Activated T-cell treated with anti-CD3 and anti-CD28 coated beads, Interleukin-2, amount 50 U/mL, for 24 hours (primary cell): Measurements from ENCODE around the gene TP73.

Experiments
- DNase-seq: peaks from one replicate; pipeline ENCODE4 v3.0.0-alpha.2; 2020
- H3K27ac Mint-ChIP-seq: 2 replicates; pipeline ENCODE4 v1.8.0; 2020; ENCODE audit warnings: mild to moderate bottlenecking, mixed read lengths
- H3K27me3 Mint-ChIP-seq: 2 replicates; pipeline ENCODE4 v1.8.0; 2020; ENCODE audit warnings: mixed read lengths
- H3K36me3 Mint-ChIP-seq: 2 replicates; pipeline ENCODE4 v1.8.0; 2020; ENCODE audit warnings: low read depth, mixed read lengths
- H3K4me1 Mint-ChIP-seq: 2 replicates; pipeline ENCODE4 v1.8.0; 2020; ENCODE audit warnings: low read depth, mixed read lengths
- H3K4me3 Mint-ChIP-seq: 2 replicates; pipeline ENCODE4 v1.8.0; 2020; ENCODE audit warnings: mild to moderate bottlenecking, moderate library complexity, mixed read lengths
- H3K9me3 Mint-ChIP-seq: 2 replicates; pipeline ENCODE4 v1.8.0; 2020; ENCODE audit warnings: mixed read lengths

TP73 gene

GRCh38 chr1:3750741-3751140 is 98.4 kb downstream of the TP73 start:
- no peak overlapping the region for H3K27ac Mint-ChIP-seq
- no peak overlapping the region for H3K4me3 Mint-ChIP-seq
- H3K9me3 Mint-ChIP-seq, result no peaks in the 10 kb centered on the region
- no peaks in the 10 kb centered on the region for H3K27me3 Mint-ChIP-seq
- H3K4me1 Mint-ChIP-seq, result peaks cover 18% of the 10 kb centered on the region
- DNase-seq, result no peak
- peaks cover 6% of the 10 kb centered on the region for H3K36me3 Mint-ChIP-seq

GRCh38 chr1:3752400-3752945 is 100.2 kb downstream of the TP73 start, which contains the start of gene CCDC27:
Gene CCDC27 (plus strand): TSS chr1:3752450. CDS start chr1:3752482, 32 bp downstream.
- no peaks in the 10 kb centered on the region for H3K36me3 Mint-ChIP-seq
- DNase-seq, result no peak
- peaks cover 10% of the 10 kb centered on the region for H3K4me1 Mint-ChIP-seq
- H3K27ac Mint-ChIP-seq, result no peak within 1 kb of the TSS
- no peaks in the 10 kb centered on the region for H3K9me3 Mint-ChIP-seq
- peaks cover 2% of the 10 kb centered on the region for H3K27me3 Mint-ChIP-seq
- no peak within 1 kb of the TSS for H3K4me3 Mint-ChIP-seq

GRCh38 chr1:3753656-3754454 is 101.5 kb downstream of the TP73 start:
- no peak overlapping the region for H3K27ac Mint-ChIP-seq
- H3K4me1 Mint-ChIP-seq, result no peaks in the 10 kb centered on the region
- peaks cover 2% of the 10 kb centered on the region for H3K27me3 Mint-ChIP-seq
- no peak overlapping the region for H3K4me3 Mint-ChIP-seq
- DNase-seq, result no peak
- no peaks in the 10 kb centered on the region for H3K9me3 Mint-ChIP-seq
- H3K36me3 Mint-ChIP-seq, result no peaks in the 10 kb centered on the region

GRCh38 chr1:3756394-3756793 is 104.1 kb downstream of the TP73 start:
- Mint-ChIP-seq H3K9me3 (no peaks in the 10 kb centered on the region), H3K27me3 (peaks cover 18% of the 10 kb centered on the region), H3K4me3 (no peak overlapping the region), H3K36me3 (no peaks in the 10 kb centered on the region), H3K27ac (no peak overlapping the region), H3K4me1 (no peaks in the 10 kb centered on the region)
- DNase-seq, result no peak

- Mint-ChIP-seq H3K27me3 (peaks cover 22% of the 10 kb centered on the region), H3K4me1 (no peaks in the 10 kb centered on the region), H3K4me3 (no peak overlapping the region), H3K36me3 (no peaks in the 10 kb centered on the region), H3K27ac (no peak overlapping the region), H3K9me3 (no peaks in the 10 kb centered on the region)
- DNase-seq, result no peak
These were observed 106.8 kb downstream of the TP73 start for GRCh38 chr1:3759164-3759563.

GRCh38 chr1:3759796-3760195 is 107.5 kb downstream of the TP73 start:
- no peaks in the 10 kb centered on the region for H3K4me1 Mint-ChIP-seq

GRCh38 chr1:3761296-3762010 is 109.1 kb downstream of the TP73 start:
- Mint-ChIP-seq H3K27me3 (peaks cover 27% of the 10 kb centered on the region), H3K36me3 (no peaks in the 10 kb centered on the region), H3K27ac (no peak overlapping the region), H3K9me3 (no peaks in the 10 kb centered on the region), H3K4me1 (no peaks in the 10 kb centered on the region), H3K4me3 (no peak overlapping the region)
- no peak for DNase-seq

More at GRCh38 chr1:3759796-3760195, 107.5 kb downstream of the TP73 start:
- H3K4me3 Mint-ChIP-seq, result no peak overlapping the region
- H3K27ac Mint-ChIP-seq, result no peak overlapping the region
- H3K36me3 Mint-ChIP-seq, result no peaks in the 10 kb centered on the region
- H3K27me3 Mint-ChIP-seq, result peaks cover 27% of the 10 kb centered on the region
- DNase-seq, result no peak
- no peaks in the 10 kb centered on the region for H3K9me3 Mint-ChIP-seq

GRCh38 chr1:3762151-3762872 is 110.0 kb downstream of the TP73 start:
- no peaks in the 10 kb centered on the region for H3K9me3 Mint-ChIP-seq
- peaks cover 25% of the 10 kb centered on the region for H3K27me3 Mint-ChIP-seq
- DNase-seq, result no peak
- H3K4me3 Mint-ChIP-seq, result no peak overlapping the region
- no peaks in the 10 kb centered on the region for H3K36me3 Mint-ChIP-seq
- no peaks in the 10 kb centered on the region for H3K4me1 Mint-ChIP-seq
- H3K27ac Mint-ChIP-seq, result no peak overlapping the region

- H3K4me1 Mint-ChIP-seq, result no peaks in the 10 kb centered on the region
- H3K27me3 Mint-ChIP-seq, result peaks cover 25% of the 10 kb centered on the region
- H3K4me3 Mint-ChIP-seq, result no peak overlapping the region
- no peaks in the 10 kb centered on the region for H3K9me3 Mint-ChIP-seq
- no peak for DNase-seq
- H3K27ac Mint-ChIP-seq, result no peak overlapping the region
- H3K36me3 Mint-ChIP-seq, result no peaks in the 10 kb centered on the region
These were observed 110.5 kb downstream of the TP73 start for GRCh38 chr1:3762873-3763228.

GRCh38 chr1:3763351-3764125 is 111.2 kb downstream of the TP73 start:
- H3K27ac Mint-ChIP-seq, result no peak overlapping the region
- no peak overlapping the region for H3K4me3 Mint-ChIP-seq
- no peak for DNase-seq
- peaks cover 25% of the 10 kb centered on the region for H3K27me3 Mint-ChIP-seq
- no peaks in the 10 kb centered on the region for H3K36me3 Mint-ChIP-seq
- H3K9me3 Mint-ChIP-seq, result no peaks in the 10 kb centered on the region
- H3K4me1 Mint-ChIP-seq, result no peaks in the 10 kb centered on the region

- no peak for DNase-seq
These were observed 115.1 kb downstream of the TP73 start for GRCh38 chr1:3767328-3767925.

GRCh38 chr1:3768811-3769390 is 116.6 kb downstream of the TP73 start:
- Mint-ChIP-seq H3K4me3 (no peak overlapping the region), H3K4me1 (peaks cover 13% of the 10 kb centered on the region), H3K27ac (no peak overlapping the region)

More at GRCh38 chr1:3767328-3767925, 115.1 kb downstream of the TP73 start:
- H3K27ac Mint-ChIP-seq, result no peak overlapping the region
- H3K9me3 Mint-ChIP-seq, result no peaks in the 10 kb centered on the region
- H3K4me3 Mint-ChIP-seq, result no peak overlapping the region
- H3K4me1 Mint-ChIP-seq, result peaks cover 13% of the 10 kb centered on the region
- no peaks in the 10 kb centered on the region for H3K36me3 Mint-ChIP-seq
- peaks cover 7% of the 10 kb centered on the region for H3K27me3 Mint-ChIP-seq

GRCh38 chr1:3770047-3770765 is 117.9 kb downstream of the TP73 start:
- DNase-seq, result no peak

More at GRCh38 chr1:3768811-3769390, 116.6 kb downstream of the TP73 start:
- no peaks in the 10 kb centered on the region for H3K9me3 Mint-ChIP-seq
- peaks cover 7% of the 10 kb centered on the region for H3K27me3 Mint-ChIP-seq
- DNase-seq, result no peak
- H3K36me3 Mint-ChIP-seq, result no peaks in the 10 kb centered on the region

More at GRCh38 chr1:3770047-3770765, 117.9 kb downstream of the TP73 start:
- Mint-ChIP-seq H3K4me1 (peaks cover 15% of the 10 kb centered on the region), H3K9me3 (no peaks in the 10 kb centered on the region), H3K4me3 (peak overlapping the region; percentile 76), H3K36me3 (no peaks in the 10 kb centered on the region), H3K27ac (no peak overlapping the region), H3K27me3 (no peaks in the 10 kb centered on the region)
